RCC 7860 (cell line): ENCODE measurements around the gene EPAS1.

ENCODE experiments used
- DNase-seq: peaks from one replicate; pipeline ENCODE4 v3.0.0-alpha.2; 2015; ENCODE audit warnings: low spot score
- FAIRE-seq: peaks from 2 replicates; lab custom pipeline; 2012; peaks lifted over from hg19 to GRCh38; lab: Jason Lieb, UNC

Gene EPAS1

GRCh38 chr2:46318579-46319460 is 21.6 kb downstream of the EPAS1 start:
- DNase-seq (no peak), FAIRE-seq (no peak)

- DNase-seq (no peak), FAIRE-seq (no peak)
Observed at GRCh38 chr2:46319711-46320110, 22.5 kb downstream of the EPAS1 start.

- no peak for DNase-seq
- FAIRE-seq = no peak
Observed at GRCh38 chr2:46320141-46320567, 22.9 kb downstream of the EPAS1 start.

- no peak for DNase-seq
- FAIRE-seq = no peak
Observed at GRCh38 chr2:46323730-46324129, 26.5 kb downstream of the EPAS1 start.

- peak; percentile 90 for FAIRE-seq
- DNase-seq = peak; percentile 88
Observed at GRCh38 chr2:46325182-46325928, 28.1 kb downstream of the EPAS1 start.

- FAIRE-seq (no peak), DNase-seq (no peak)
Observed at GRCh38 chr2:46326231-46326980, 29.2 kb downstream of the EPAS1 start.

GRCh38 chr2:46327627-46328026 is 30.4 kb downstream of the EPAS1 start:
- FAIRE-seq = no peak
- DNase-seq = no peak

GRCh38 chr2:46328291-46328690 is 31.1 kb downstream of the EPAS1 start:
- no peak for FAIRE-seq
- no peak for DNase-seq

GRCh38 chr2:46328829-46329228 is 31.6 kb downstream of the EPAS1 start:
- no peak for DNase-seq
- FAIRE-seq = no peak

- DNase-seq (no peak), FAIRE-seq (no peak)
Observed at GRCh38 chr2:46329340-46329739, 32.1 kb downstream of the EPAS1 start.

GRCh38 chr2:46329803-46330775 is 32.9 kb downstream of the EPAS1 start:
- FAIRE-seq (peak; percentile 93), DNase-seq (peak; percentile 89)

GRCh38 chr2:46331109-46331766 is 34.0 kb downstream of the EPAS1 start:
- FAIRE-seq = no peak
- DNase-seq = no peak

- DNase-seq (peak; percentile 40), FAIRE-seq (no peak)
Observed at GRCh38 chr2:46332686-46333281, 35.6 kb downstream of the EPAS1 start.

- no peak for FAIRE-seq
- no peak for DNase-seq
Observed at GRCh38 chr2:46333912-46334311, 36.7 kb downstream of the EPAS1 start.

- DNase-seq = peak; percentile 44
- no peak for FAIRE-seq
Observed at GRCh38 chr2:46334389-46335271, 37.4 kb downstream of the EPAS1 start.

GRCh38 chr2:46335391-46336282 is 38.4 kb downstream of the EPAS1 start:
- no peak for DNase-seq
- FAIRE-seq = no peak

- DNase-seq (no peak), FAIRE-seq (no peak)
Observed at GRCh38 chr2:46336283-46336959, 39.2 kb downstream of the EPAS1 start.
